ENCODE results near the gene ANO7. TPM values are rescaled to one million over a fixed set of nuclear protein-coding genes. Genes with fewer than 3 reads are reported as not detected.
"Not testable (repeated sequence)": the region's sequence is repeated elsewhere in the genome, so short reads cannot be mapped to it uniquely, and the experiment has no call there.

Gene ANO7
- total and polyA plus RNA-seq, 2 experiments from 2014 or later: 2.8 to 3.4 TPM

GRCh38 chr2:241191081-241191480, 2.6 kb downstream of the ANO7 start:
- H3K27me3 ChIP-seq: no peaks in the 10 kb centered on the region
- H3K4me3 ChIP-seq: no peak overlapping the region
- H3K4me1 ChIP-seq (ENCODE audit: low read depth): no peaks in the 10 kb centered on the region
- H3K36me3 ChIP-seq: no peaks in the 10 kb centered on the region
- DNase-seq (ENCODE audit: low read depth in 1 of 2, low spot score in 1 of 2): no peak
- H3K27ac ChIP-seq: no peak overlapping the region
- no peak for TF ChIP-seq CTCF (IDR thresholded peaks at IDR 0.05; ENCODE audit: low read depth, low read length)
- H3K9me3 ChIP-seq (ENCODE audit: low read depth): no peaks in the 10 kb centered on the region

- no peak for DNase-seq (ENCODE audit: low read depth in 1 of 2, low spot score in 1 of 2)
- Histone ChIP-seq H3K27ac (no peak overlapping the region), H3K9me3 (ENCODE audit: low read depth) (no peaks in the 10 kb centered on the region), H3K4me3 (no peak overlapping the region), H3K4me1 (ENCODE audit: low read depth) (no peaks in the 10 kb centered on the region), H3K36me3 (no peaks in the 10 kb centered on the region), H3K27me3 (no peaks in the 10 kb centered on the region)
- TF ChIP-seq CTCF (IDR thresholded peaks at IDR 0.05; ENCODE audit: low read depth, low read length): no peak
Observed at GRCh38 chr2:241193271-241193670, 4.8 kb downstream of the ANO7 start.

GRCh38 chr2:241194811-241195210, 6.3 kb downstream of the ANO7 start:
- Histone ChIP-seq H3K9me3 (ENCODE audit: low read depth) (no peaks in the 10 kb centered on the region), H3K4me3 (no peak overlapping the region), H3K36me3 (no peaks in the 10 kb centered on the region), H3K27ac (no peak overlapping the region), H3K27me3 (no peaks in the 10 kb centered on the region), H3K4me1 (ENCODE audit: low read depth) (no peaks in the 10 kb centered on the region)
- DNase-seq (ENCODE audit: low read depth in 1 of 2, low spot score in 1 of 2): no peak
- TF ChIP-seq CTCF (IDR thresholded peaks at IDR 0.05; ENCODE audit: low read depth, low read length): no peak

GRCh38 chr2:241195506-241196130, 7.1 kb downstream of the ANO7 start:
- Histone ChIP-seq H3K9me3 (ENCODE audit: low read depth) (no peaks in the 10 kb centered on the region), H3K4me3 (no peak overlapping the region), H3K27me3 (no peaks in the 10 kb centered on the region), H3K27ac (no peak overlapping the region), H3K36me3 (no peaks in the 10 kb centered on the region), H3K4me1 (ENCODE audit: low read depth) (no peaks in the 10 kb centered on the region)
- no peak for DNase-seq (ENCODE audit: low read depth in 1 of 2, low spot score in 1 of 2)
- no peak for TF ChIP-seq CTCF (IDR thresholded peaks at IDR 0.05; ENCODE audit: low read depth, low read length)

GRCh38 chr2:241197246-241197645, 8.8 kb downstream of the ANO7 start:
- H3K27me3 ChIP-seq; H3K36me3 ChIP-seq; DNase-seq (ENCODE audit: low read depth in 1 of 2, low spot score in 1 of 2); H3K9me3 ChIP-seq (ENCODE audit: low read depth); H3K4me1 ChIP-seq (ENCODE audit: low read depth); H3K27ac ChIP-seq; H3K4me3 ChIP-seq: not testable (repeated sequence)

GRCh38 chr2:241197947-241198346, 9.5 kb downstream of the ANO7 start:
- no peak overlapping the region for H3K27ac ChIP-seq
- H3K27me3 ChIP-seq: no peaks in the 10 kb centered on the region
- H3K36me3 ChIP-seq: no peaks in the 10 kb centered on the region
- no peaks in the 10 kb centered on the region for H3K9me3 ChIP-seq (ENCODE audit: low read depth)
- TF ChIP-seq CTCF (IDR thresholded peaks at IDR 0.05; ENCODE audit: low read depth, low read length): no peak
- no peaks in the 10 kb centered on the region for H3K4me1 ChIP-seq (ENCODE audit: low read depth)
- no peak for DNase-seq (ENCODE audit: low read depth in 1 of 2, low spot score in 1 of 2)
- no peak overlapping the region for H3K4me3 ChIP-seq

Data from cardiac muscle cell (in vitro differentiated cells and primary cell).